GM10248 (cell line): ENCODE results near the gene PPFIBP1.

Experiments used
- CTCF ChIA-PET: fragments of 300-600 bp; sonication (Branson Sonifier 250); formaldehyde crosslinking; extraction: SDS; loops from one replicate; lab custom pipeline; 2021; ENCODE audit warnings: antibody characterized with exemption; lab: Yijun Ruan, JAX
- POLR2A ChIA-PET: fragments of 350-650 bp; sonication (Branson Sonifier 250); formaldehyde crosslinking; extraction: SDS; loops from one replicate; lab custom pipeline; 2020; ENCODE audit warnings: antibody characterized with exemption; lab: Yijun Ruan, JAX
- DNase-seq: peaks from one replicate; pipeline ENCODE4 v3.0.0; 2012; ENCODE audit errors: extremely low spot score
- CTCF ChIP-seq: IDR thresholded peaks from 2 replicates; pipeline ENCODE4 v1.5.1; 2012; ENCODE audit warnings: mild to moderate bottlenecking, low read depth; ENCODE audit errors: extremely low read depth, missing control alignments, control extremely low read depth

PPFIBP1 gene

GRCh38 chr12:27511031-27511722 lies 12.8 kb upstream of the PPFIBP1 start:
- POLR2A ChIA-PET = no interaction called here
- DNase-seq = no peak
- no peak for TF ChIP-seq CTCF
- CTCF ChIA-PET = no interaction called here

DNA sequence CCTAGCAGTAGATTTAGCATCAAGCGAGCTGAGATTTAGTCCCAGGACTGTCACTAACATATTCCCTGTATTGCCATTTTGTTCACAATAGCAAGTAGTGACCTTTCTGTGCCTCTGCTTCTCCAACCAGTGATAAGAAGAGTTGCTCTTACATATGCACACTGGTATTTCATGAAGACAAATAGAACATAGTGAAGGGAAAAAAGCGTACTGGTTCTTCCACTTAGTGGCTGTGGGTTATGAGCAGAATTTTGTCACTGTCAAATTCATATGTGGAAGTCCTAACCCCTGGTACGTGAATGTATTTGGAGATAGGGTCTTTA lies 12.3 kb upstream of the PPFIBP1 start:
- ChIA-PET CTCF (no interaction called here), POLR2A (no interaction called here)
- no peak for DNase-seq
- no peak for TF ChIP-seq CTCF

DNA sequence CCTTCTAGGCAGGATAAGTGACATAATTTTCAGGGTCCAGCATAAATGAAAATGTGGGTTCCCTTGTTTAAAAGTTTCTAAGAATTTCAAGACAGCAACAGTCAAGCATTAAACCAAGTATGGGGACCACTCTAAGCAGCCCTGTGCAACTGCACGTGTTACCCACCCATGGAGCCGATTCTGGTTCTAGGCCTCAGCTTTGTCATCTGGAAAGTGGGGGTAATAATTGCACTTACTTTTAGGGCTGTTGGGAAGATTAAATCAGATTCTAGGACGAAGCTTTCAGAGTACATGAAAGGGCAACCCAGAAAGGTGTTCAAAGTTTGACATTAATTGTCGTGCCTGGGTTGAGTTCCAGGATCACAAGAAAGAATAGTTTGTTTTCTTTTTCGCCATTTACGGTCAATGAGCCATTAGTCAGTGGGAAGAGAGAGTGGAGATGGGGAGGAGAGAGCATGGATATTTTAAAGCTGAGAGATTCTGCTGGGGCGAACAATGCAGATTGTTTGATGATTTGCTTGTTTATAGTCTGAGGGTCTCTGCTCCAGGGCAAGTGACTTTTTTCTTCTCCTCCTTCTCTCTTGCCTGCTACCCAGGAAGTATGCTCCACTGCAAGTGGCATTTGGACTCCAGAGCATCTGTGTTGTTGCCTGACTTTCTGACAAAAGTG lies 10.7 kb upstream of the PPFIBP1 start:
- no peak for TF ChIP-seq CTCF
- no peak for DNase-seq
- POLR2A ChIA-PET = no interaction called here
- CTCF ChIA-PET = interaction anchor here (2.8 kb wide), 1 partner anchor 10 kb away, joined by 13 read pairs; the partner anchor contains the start of gene PPFIBP1

GRCh38 chr12:27515671-27516070 lies 8.3 kb upstream of the PPFIBP1 start:
- POLR2A ChIA-PET = no interaction called here
- CTCF ChIA-PET = no interaction called here
- TF ChIP-seq CTCF = no peak
- DNase-seq = no peak

- TF ChIP-seq CTCF = no peak
- CTCF ChIA-PET = interaction anchor here (0.6 kb wide), 1 partner anchor 20 kb away, joined by 3 read pairs; no protein-coding TSS in a partner anchor
- no peak for DNase-seq
- POLR2A ChIA-PET = no interaction called here
Observed at GRCh38 chr12:27516625-27517024, 7.4 kb upstream of the PPFIBP1 start.

- TF ChIP-seq CTCF = no peak
- no peak for DNase-seq
- POLR2A ChIA-PET = no interaction called here
- CTCF ChIA-PET = no interaction called here
Observed at GRCh38 chr12:27517546-27517945, 6.5 kb upstream of the PPFIBP1 start.
